Vagina (tissue), 2 donors: Measurements from ENCODE around the gene FANK1. TPM values are rescaled to one million over a fixed set of nuclear protein-coding genes. Genes with fewer than 3 reads are reported as not detected.

Experiments used
- DNase-seq, 2 donors: peaks; one replicate each; pipeline ENCODE4 v3.0.0-alpha.2; 2017; ENCODE audit errors: extremely low spot score in 2 of 2
- H3K27ac ChIP-seq: fragments of 200-600 bp; sonication (generic); one replicate; pipeline ENCODE4 v1.5.1; 2019
- H3K27me3 ChIP-seq: fragments of 200-600 bp; sonication (generic); one replicate; pipeline ENCODE4 v1.5.1; 2019
- H3K36me3 ChIP-seq, 2 donors: fragments of 200-600 bp; sonication (generic); one replicate each; pipeline ENCODE4 v1.5.1; 2017 to 2019
- H3K4me1 ChIP-seq: fragments of 200-600 bp; sonication (generic); one replicate; pipeline ENCODE4 v1.5.1; 2019
- H3K4me3 ChIP-seq, 2 donors: fragments of 200-600 bp; sonication (generic); 1 replicate in 1 of 2; 2 replicates in 1 of 2; pipeline ENCODE4 v1.5.1; 2016 to 2019
- H3K9me3 ChIP-seq: fragments of 200-600 bp; sonication (generic); one replicate; pipeline ENCODE4 v1.5.1; 2019
- CTCF ChIP-seq, 3 experiments: fragments of 450-650 bp in 2 of 3; fragments of 200-600 bp in 1 of 3; sonication (generic) in 1 of 3; IDR thresholded peaks; one replicate each; pipeline ENCODE4 v1.5.1; 2017 to 2019; ENCODE audit warnings: antibody characterized with exemption in 3 of 3, mild to moderate bottlenecking in 2 of 3, moderate library complexity in 2 of 3
- POLR2A ChIP-seq, 2 donors: fragments of 450-650 bp; IDR thresholded peaks; one replicate each; pipeline ENCODE4 v1.6.1; 2017; ENCODE audit warnings: antibody characterized with exemption in 2 of 2, mild to moderate bottlenecking in 2 of 2, moderate library complexity in 2 of 2
- POLR2AphosphoS5 ChIP-seq, 2 donors: sonication (generic); formaldehyde crosslinking; IDR thresholded peaks; one replicate each; pipeline ENCODE4 v1.9.0; 2017; ENCODE audit warnings: antibody characterized with exemption in 2 of 2, mild to moderate bottlenecking in 2 of 2, low read depth in 1 of 2; ENCODE audit not compliant: insufficient read depth in 1 of 2
- intact Hi-C: fragments of 100-400 bp; cut with DNase I; formaldehyde crosslinking; loops from one replicate; pipeline ENCODE4 v1.15.1; 2023
- total RNA-seq: library from RNA; depleted of rRNA; stranded (reverse); fragments of >200 nt; gene quantifications from one replicate; pipeline ENCODE4 v1.2.3, GENCODE V29; 2016

The FANK1 gene
- total RNA-seq, 1 donor from 2014 or later, result 6.6 TPM

- intact Hi-C loops, result no loop called here
- H3K36me3 ChIP-seq, result peaks cover 0 to 18% of the 10 kb centered on the region in 2 donors
- no peaks in the 10 kb centered on the region for H3K27me3 ChIP-seq
- H3K27ac ChIP-seq, result no peak overlapping the region
- H3K4me3 ChIP-seq, result no peak overlapping the region
- no peak for DNase-seq
- TF ChIP-seq POLR2AphosphoS5 (IDR thresholded peaks at IDR 0.05; ENCODE audit: insufficient read depth in 1 of 2, low read depth in 1 of 2) (no peak), POLR2A (IDR thresholded peaks at IDR 0.05) (no peak), CTCF (IDR thresholded peaks at IDR 0.05) (no peak)
- H3K4me1 ChIP-seq, result no peaks in the 10 kb centered on the region
- H3K9me3 ChIP-seq, result no peaks in the 10 kb centered on the region
Measured at GRCh38 chr10:125865120-125865519, 31.2 kb upstream of the FANK1 start.

DNA sequence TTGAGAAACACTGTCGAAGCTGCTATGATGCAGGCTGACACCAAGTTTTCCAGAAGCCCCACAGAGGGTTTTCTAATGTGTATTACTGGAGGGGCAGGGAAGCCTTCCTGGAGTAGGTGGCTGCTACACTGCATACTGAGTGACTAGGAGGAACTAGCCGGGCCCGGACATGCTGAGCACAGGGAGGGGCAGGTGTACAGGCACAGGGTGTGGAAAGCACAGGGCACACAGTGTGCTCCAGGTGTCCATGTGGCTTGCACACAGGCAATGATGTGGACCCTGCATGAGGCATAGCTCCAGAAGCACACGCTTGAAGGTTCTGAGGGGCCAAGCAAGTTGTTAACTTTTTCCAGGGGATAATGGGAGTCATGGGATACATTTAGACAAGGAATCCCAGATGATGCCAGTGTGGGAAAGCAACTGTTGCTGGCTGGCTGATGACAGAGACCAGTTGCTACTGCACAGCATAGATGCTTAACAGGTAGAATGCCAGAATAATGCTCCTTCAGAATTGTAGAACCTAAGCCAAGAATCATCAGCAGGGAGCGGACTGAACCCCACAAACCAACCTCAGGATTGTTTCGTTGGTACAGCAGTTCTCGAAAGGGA is 29.8 kb upstream of the FANK1 start:
- no peak for DNase-seq
- Histone ChIP-seq H3K36me3 (peaks cover 0 to 18% of the 10 kb centered on the region in 2 donors), H3K27me3 (no peaks in the 10 kb centered on the region), H3K9me3 (no peaks in the 10 kb centered on the region), H3K4me3 (no peak overlapping the region), H3K27ac (no peak overlapping the region), H3K4me1 (no peaks in the 10 kb centered on the region)
- TF ChIP-seq POLR2AphosphoS5 (IDR thresholded peaks at IDR 0.05; ENCODE audit: insufficient read depth in 1 of 2, low read depth in 1 of 2), result no peak
- TF ChIP-seq CTCF (IDR thresholded peaks at IDR 0.05), result no peak
- TF ChIP-seq POLR2A (IDR thresholded peaks at IDR 0.05), result no peak
- intact Hi-C loops, result no loop called here

DNA sequence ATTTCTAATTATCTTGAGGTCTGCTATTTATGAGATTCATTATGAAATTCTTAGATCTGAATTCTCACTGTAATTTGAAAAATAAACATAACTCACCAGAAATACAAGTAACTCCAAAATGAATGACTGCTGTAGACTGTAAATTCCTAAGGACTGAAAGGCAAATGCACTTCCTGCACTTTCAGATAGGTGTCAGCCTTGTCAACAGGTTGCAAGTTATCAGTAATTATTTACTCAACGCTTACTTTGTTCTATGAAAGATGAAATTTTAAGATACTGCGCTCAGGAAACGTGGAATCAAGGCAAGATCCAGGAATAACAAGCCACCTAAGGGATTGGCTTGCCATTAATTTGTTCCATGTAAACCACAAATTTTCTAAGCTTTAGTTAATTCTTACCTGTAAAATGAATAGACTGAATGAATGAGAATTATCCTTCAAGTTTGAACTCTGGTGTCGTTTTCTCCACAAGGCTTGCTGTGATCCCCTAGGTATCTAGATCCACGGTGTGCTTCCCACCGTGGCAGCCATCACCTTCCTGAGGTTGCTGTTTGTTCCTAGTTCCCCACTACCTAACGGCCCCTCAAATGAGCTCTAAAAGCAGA is 27.9 kb upstream of the FANK1 start:
- H3K27me3 ChIP-seq, result no peaks in the 10 kb centered on the region
- DNase-seq, result no peak
- peak; percentile 49 to 73 (median 55) for TF ChIP-seq CTCF (IDR thresholded peaks at IDR 0.05)
- TF ChIP-seq POLR2AphosphoS5 (IDR thresholded peaks at IDR 0.05; ENCODE audit: insufficient read depth in 1 of 2, low read depth in 1 of 2), result peak in 1 of 2 donors; percentile 50
- TF ChIP-seq POLR2A (IDR thresholded peaks at IDR 0.05), result no peak
- H3K36me3 ChIP-seq, result peaks cover 0 to 18% of the 10 kb centered on the region in 2 donors
- no peaks in the 10 kb centered on the region for H3K4me1 ChIP-seq
- intact Hi-C loops, result no loop called here
- no peak overlapping the region for H3K27ac ChIP-seq
- H3K4me3 ChIP-seq, result no peak overlapping the region
- H3K9me3 ChIP-seq, result no peaks in the 10 kb centered on the region

DNA sequence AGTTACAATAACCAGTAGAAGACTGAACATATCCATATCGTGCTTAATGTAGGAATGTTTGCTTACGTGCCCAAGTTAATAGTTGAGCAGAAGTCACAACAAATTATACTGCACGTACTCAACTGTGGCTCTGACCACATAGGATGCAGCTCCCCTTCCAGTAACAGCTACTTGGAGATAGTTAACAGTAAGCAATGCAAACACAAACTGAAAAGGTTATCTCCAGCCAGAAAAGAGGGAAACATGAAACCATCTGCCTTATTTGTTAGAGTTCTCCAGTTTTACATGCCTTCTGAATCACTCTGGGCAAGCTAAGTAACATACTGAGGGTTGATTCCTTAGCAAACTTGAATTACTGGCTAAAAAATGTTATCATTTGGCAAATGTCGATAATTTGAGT is 25.0 kb upstream of the FANK1 start:
- intact Hi-C loops, result no loop called here
- no peak for TF ChIP-seq CTCF (IDR thresholded peaks at IDR 0.05)
- no peak for TF ChIP-seq POLR2AphosphoS5 (IDR thresholded peaks at IDR 0.05; ENCODE audit: insufficient read depth in 1 of 2, low read depth in 1 of 2)
- TF ChIP-seq POLR2A (IDR thresholded peaks at IDR 0.05), result no peak
- H3K27me3 ChIP-seq, result no peaks in the 10 kb centered on the region
- no peaks in the 10 kb centered on the region for H3K4me1 ChIP-seq
- peaks cover 0 to 18% of the 10 kb centered on the region in 2 donors for H3K36me3 ChIP-seq
- H3K4me3 ChIP-seq, result no peak overlapping the region
- H3K27ac ChIP-seq, result no peak overlapping the region
- H3K9me3 ChIP-seq, result no peaks in the 10 kb centered on the region
- no peak for DNase-seq
